ENCODE measurements around the gene ANXA6.

ANXA6 gene

DNA sequence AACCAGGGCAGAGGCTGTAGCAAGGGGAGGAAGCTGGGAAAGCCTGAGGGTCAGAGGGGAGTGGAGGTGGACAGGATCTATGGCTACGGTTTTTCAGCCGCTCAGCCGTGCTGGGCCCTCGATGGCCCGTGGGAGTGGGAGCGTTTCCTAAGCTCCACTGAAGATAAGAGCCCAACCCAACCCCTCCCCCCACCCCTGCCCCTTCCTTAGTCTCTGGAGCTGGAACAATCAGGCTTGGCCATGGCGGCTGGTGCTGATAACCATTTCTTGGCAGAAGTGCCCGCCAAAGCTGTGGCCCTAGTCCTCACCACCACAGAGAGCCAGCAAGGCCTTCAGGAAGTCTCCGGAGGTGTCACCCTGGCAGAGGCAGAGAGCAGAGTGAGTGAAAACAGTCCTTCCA is 56.4 kb downstream of the ANXA6 start:
- no peak overlapping the region for H3K4me3 ChIP-seq (ENCODE audit: low read length)
- TF ChIP-seq, protein P1, sequence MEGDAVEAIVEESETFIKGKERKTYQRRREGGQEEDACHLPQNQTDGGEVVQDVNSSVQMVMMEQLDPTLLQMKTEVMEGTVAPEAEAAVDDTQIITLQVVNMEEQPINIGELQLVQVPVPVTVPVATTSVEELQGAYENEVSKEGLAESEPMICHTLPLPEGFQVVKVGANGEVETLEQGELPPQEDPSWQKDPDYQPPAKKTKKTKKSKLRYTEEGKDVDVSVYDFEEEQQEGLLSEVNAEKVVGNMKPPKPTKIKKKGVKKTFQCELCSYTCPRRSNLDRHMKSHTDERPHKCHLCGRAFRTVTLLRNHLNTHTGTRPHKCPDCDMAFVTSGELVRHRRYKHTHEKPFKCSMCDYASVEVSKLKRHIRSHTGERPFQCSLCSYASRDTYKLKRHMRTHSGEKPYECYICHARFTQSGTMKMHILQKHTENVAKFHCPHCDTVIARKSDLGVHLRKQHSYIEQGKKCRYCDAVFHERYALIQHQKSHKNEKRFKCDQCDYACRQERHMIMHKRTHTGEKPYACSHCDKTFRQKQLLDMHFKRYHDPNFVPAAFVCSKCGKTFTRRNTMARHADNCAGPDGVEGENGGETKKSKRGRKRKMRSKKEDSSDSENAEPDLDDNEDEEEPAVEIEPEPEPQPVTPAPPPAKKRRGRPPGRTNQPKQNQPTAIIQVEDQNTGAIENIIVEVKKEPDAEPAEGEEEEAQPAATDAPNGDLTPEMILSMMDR (conservative IDR thresholded peaks at IDR 0.05; ENCODE audit: low read length), result no peak

DNA sequence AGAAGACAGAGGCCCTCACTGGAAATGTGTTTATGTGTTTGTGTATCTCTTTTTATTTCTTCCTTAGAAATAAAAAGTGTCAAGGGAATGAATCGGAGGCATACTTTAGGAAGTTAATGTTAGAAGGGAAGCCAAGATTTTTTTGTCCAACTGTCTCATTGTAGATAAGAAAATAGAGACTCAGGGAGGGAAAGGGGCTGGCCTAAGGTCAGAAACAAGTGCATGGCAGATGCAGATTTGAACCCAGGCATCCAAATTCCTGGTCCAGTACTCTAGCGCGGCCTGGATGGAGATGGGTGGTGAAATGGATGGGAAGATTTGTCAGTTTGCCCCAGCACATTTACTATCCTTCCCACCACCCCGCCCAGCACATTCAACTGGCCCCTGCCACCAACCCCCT is 56.9 kb downstream of the ANXA6 start:
- TF ChIP-seq, protein P1 (conservative IDR thresholded peaks at IDR 0.05; ENCODE audit: low read length), result no peak
- DNase-seq (ENCODE audit: low read depth), result no peak
- no peak overlapping the region for H3K4me3 ChIP-seq (ENCODE audit: low read length)

More for the DNA sequence above, 56.4 kb downstream of the ANXA6 start:
- no peak for DNase-seq (ENCODE audit: low read depth)

DNA sequence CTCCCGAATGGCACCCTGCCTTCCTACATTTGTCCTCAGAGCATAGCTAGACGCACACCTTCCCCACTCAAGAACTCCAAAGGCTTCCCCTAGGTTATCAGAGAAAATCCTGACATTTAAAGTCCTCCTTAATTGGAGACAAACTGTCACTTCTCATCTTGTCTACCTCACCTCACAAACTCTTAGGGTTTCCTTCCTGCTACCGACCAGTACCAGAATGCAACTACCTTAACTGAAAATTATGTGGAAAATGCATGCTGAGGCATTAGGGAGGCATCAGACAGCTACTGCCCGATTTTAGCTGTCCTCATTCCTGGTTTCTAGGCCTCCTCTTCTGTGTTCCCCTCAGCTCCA is 58.8 kb downstream of the ANXA6 start:
- no peak overlapping the region for H3K4me3 ChIP-seq (ENCODE audit: low read length)
- TF ChIP-seq, protein P1 (conservative IDR thresholded peaks at IDR 0.05; ENCODE audit: low read length), result no peak
- no peak for DNase-seq (ENCODE audit: low read depth)

DNA sequence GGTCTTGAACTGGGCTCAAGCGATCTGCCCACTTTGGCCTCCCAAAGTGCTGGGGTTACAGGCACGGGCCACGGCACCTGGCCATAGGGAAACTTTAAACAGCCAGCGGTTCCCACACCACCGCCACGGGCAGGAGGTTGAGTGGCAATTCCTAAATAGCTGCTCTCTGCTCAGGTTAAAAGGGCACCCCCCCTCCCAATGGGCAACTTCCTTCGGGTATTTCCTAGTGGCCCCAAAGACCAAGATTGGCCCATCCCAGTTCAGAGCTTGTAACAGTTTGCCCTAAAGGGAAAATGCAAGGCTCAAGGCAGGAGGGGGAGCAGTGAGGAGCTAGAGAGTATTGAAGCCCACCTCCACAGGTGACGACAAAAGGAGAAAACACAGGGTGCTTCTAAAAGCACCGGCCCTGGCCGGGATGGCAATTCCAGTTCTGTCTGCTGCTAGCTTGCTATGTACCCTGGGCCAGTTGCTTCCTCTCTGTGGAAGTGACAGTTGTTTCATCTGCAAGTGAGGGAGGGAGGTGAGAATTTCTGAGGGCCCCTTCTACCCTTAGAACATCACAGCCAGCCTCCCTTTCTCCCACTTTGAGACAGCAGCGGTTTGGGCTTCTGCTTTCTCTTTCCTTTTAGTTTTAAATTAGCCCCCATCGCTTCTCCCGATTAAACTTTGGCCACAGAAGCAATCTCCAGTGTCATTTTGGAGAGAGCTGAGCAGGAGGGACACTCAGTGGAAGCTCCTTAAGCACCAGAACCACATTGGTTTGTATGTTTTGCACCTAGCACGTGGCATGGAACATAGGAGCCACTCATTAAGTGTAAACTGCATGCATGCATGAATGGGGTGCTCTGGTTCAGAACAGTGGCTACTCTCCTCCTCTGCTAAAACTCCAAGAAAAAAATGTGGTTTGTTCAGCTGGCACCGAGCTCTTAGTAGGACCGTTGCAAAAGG is 59.5 kb downstream of the ANXA6 start:
- DNase-seq (ENCODE audit: low read depth), result no peak
- H3K4me3 ChIP-seq (ENCODE audit: low read length), result no peak overlapping the region
- TF ChIP-seq, protein P1 (conservative IDR thresholded peaks at IDR 0.05; ENCODE audit: low read length), result no peak

DNA sequence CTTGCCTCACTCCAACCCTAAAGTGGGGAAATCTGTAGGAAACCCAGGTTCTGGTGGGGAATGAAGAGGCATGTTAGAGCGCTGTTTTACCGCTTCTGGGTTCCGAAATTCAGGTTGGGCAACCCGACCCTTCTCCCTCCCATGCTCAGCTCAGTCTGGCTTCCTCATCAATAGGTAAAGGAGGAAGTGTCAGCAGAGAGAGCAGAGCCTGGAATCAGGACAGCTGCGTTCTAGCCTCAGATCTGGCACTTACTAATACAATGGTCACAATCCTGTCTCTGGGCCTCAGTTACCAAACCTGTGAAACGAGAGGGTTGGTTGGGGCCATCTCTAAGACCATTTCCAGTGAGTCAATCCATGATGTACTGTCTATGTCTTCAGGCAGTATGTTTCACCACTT is 60.5 kb downstream of the ANXA6 start:
- no peak for DNase-seq (ENCODE audit: low read depth)
- no peak overlapping the region for H3K4me3 ChIP-seq (ENCODE audit: low read length)
- TF ChIP-seq, protein P1 (conservative IDR thresholded peaks at IDR 0.05; ENCODE audit: low read length), result no peak

DNA sequence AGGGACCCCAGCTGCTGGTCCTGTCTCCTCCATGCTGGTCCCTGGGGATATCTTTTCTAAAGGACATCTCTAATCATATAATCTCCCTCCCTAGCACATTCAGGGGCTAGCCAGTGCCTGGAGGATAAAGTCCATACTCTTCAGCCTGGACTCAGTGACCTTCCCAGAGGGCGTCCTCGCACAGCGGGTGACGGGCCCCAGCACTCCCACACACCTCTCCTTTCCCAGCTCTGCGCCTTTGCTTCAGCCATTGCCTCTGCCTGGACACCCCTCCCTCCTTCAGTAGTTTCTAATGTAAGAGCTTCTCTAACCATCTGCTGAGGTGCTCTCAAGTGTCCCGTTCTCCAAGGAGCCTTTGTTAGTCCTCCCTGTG is 61.6 kb downstream of the ANXA6 start:
- no peak overlapping the region for H3K4me3 ChIP-seq (ENCODE audit: low read length)

More for the DNA sequence above, 61.6 kb downstream of the ANXA6 start:
- DNase-seq (ENCODE audit: low read depth), result no peak
- TF ChIP-seq, protein P1 (conservative IDR thresholded peaks at IDR 0.05; ENCODE audit: low read length), result no peak
